ENCODE measurements around the gene SCUBE3.

The SCUBE3 gene

GRCh38 chr6:35209622-35210247 lies 4.0 kb upstream of the SCUBE3 start:
- DNase-seq (ENCODE audit: low read depth, low spot score) = no peak

GRCh38 chr6:35213298-35213791 lies 411 bp upstream of the SCUBE3 start:
- no peak for DNase-seq (ENCODE audit: low read depth, low spot score)

GRCh38 chr6:35214869-35215664 lies 1.3 kb downstream of the SCUBE3 start:
- DNase-seq (ENCODE audit: low read depth, low spot score) = no peak

- DNase-seq (ENCODE audit: low read depth, low spot score) = no peak
Measured at GRCh38 chr6:35215665-35216411, 2.1 kb downstream of the SCUBE3 start.

GRCh38 chr6:35216412-35216732 lies 2.6 kb downstream of the SCUBE3 start:
- DNase-seq (ENCODE audit: low read depth, low spot score) = no peak

GRCh38 chr6:35216851-35217811 lies 3.4 kb downstream of the SCUBE3 start:
- DNase-seq (ENCODE audit: low read depth, low spot score) = no peak

- no peak for DNase-seq (ENCODE audit: low read depth, low spot score)
Measured at GRCh38 chr6:35218021-35218420, 4.3 kb downstream of the SCUBE3 start.

GRCh38 chr6:35218456-35218855 lies 4.7 kb downstream of the SCUBE3 start:
- DNase-seq (ENCODE audit: low read depth, low spot score) = no peak

GRCh38 chr6:35219683-35220326 lies 6.0 kb downstream of the SCUBE3 start:
- DNase-seq (ENCODE audit: low read depth, low spot score) = no peak

GRCh38 chr6:35220711-35221110 lies 7.0 kb downstream of the SCUBE3 start:
- no peak for DNase-seq (ENCODE audit: low read depth, low spot score)

GRCh38 chr6:35223396-35223795 lies 9.6 kb downstream of the SCUBE3 start:
- DNase-seq (ENCODE audit: low read depth, low spot score) = no peak

- no peak for DNase-seq (ENCODE audit: low read depth, low spot score)
Measured at GRCh38 chr6:35224720-35225119, 11.0 kb downstream of the SCUBE3 start.

GRCh38 chr6:35228481-35228880 lies 14.7 kb downstream of the SCUBE3 start:
- DNase-seq (ENCODE audit: low read depth, low spot score) = no peak

GRCh38 chr6:35229304-35229703 lies 15.5 kb downstream of the SCUBE3 start:
- DNase-seq (ENCODE audit: low read depth, low spot score) = no peak

GRCh38 chr6:35230498-35230897 lies 16.7 kb downstream of the SCUBE3 start:
- DNase-seq (ENCODE audit: low read depth, low spot score) = no peak

- DNase-seq (ENCODE audit: low read depth, low spot score) = no peak
Measured at GRCh38 chr6:35230950-35231349, 17.2 kb downstream of the SCUBE3 start.

GRCh38 chr6:35231563-35231962 lies 17.8 kb downstream of the SCUBE3 start:
- DNase-seq (ENCODE audit: low read depth, low spot score) = no peak

GRCh38 chr6:35234901-35235300 lies 21.1 kb downstream of the SCUBE3 start:
- no peak for DNase-seq (ENCODE audit: low read depth, low spot score)

- DNase-seq (ENCODE audit: low read depth, low spot score) = no peak
Measured at GRCh38 chr6:35236223-35236622, 22.5 kb downstream of the SCUBE3 start.

GRCh38 chr6:35237476-35237875 lies 23.7 kb downstream of the SCUBE3 start:
- DNase-seq (ENCODE audit: low read depth, low spot score) = no peak

- no peak for DNase-seq (ENCODE audit: low read depth, low spot score)
Measured at GRCh38 chr6:35238843-35239289, 25.1 kb downstream of the SCUBE3 start.

All from activated naive CD8-positive, alpha-beta T cell treated with anti-CD3 and anti-CD28 coated beads, Interleukin-2, amount 50 U/mL, for 16 hours (primary cell).